GM19035 (cell line): ENCODE measurements around the gene WTAP.

Experiments
- ATAC-seq: cut with Tn5 transposase; IDR thresholded peaks from one replicate; pipeline ENCODE4 v1.9.1; 2021; ENCODE audit not compliant: unreplicated experiment

The WTAP gene

GRCh38 chr6:159800141-159800865 lies 73.0 kb downstream of the WTAP start, which contains the start of gene PNLDC1:
Gene PNLDC1, plus strand, starts transcription at chr6:159800276. Its CDS starts 32 bp downstream, at chr6:159800308.
- no peak for ATAC-seq

DNA sequence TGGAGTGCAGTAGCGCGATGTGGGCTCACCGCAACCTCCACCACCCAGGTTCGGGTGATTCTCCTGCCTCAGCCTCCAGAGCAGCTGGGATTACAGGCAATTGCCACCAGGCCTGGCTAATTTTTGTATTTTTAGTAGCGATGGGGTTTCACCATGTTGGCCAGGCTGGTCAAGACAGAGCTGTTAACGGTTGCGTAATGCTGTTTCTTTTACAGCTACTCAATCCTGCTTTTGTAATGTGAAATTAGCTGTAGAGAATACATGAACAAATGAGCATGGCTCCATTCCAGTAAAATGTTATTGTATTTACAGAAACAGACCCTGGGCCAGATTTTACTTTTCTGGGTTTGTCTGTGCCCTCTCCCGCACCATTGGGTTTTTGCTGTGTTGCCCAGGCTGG lies 74.6 kb downstream of the WTAP start:
- no peak for ATAC-seq

- no peak for ATAC-seq
These were observed 77.2 kb downstream of the WTAP start for GRCh38 chr6:159804504-159804903.

GRCh38 chr6:159805440-159806020 lies 78.2 kb downstream of the WTAP start:
- ATAC-seq: no peak
